SH-SY5Y (cell line): Measurements from ENCODE around the gene DDIAS.

Experiments
- GATA2 ChIP-seq: IDR thresholded peaks from 2 replicates; pipeline ENCODE4 v1.6.1; 2011; ENCODE audit warnings: mild to moderate bottlenecking, low read depth, low read length
- GATA3 ChIP-seq: IDR thresholded peaks from 2 replicates; pipeline ENCODE4 v1.6.1; 2011; ENCODE audit warnings: low read depth, mild to moderate bottlenecking, low read length, moderate library complexity

DNA sequence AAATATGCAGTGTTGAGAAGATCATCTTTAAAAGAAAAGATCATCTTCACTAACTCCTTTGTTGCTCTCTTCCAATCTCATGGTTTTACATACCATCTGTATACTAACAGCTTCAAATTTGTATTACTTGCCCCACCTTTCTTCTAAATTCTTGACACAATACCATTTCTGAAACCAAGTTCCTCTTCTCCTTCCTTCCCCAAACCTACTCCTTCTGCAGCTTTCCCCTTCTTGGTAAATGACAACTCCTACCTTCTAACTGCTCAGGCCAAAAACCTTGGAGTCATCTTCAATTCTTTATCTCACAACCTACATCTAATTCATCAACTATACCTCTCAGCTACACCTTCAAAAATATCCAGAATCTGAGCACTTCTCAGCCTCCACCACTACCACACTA, 10.6 kb upstream of the DDIAS start:
- no peak for TF ChIP-seq GATA2
- TF ChIP-seq GATA3, result no peak
